Suprapubic skin (tissue), 4 donors: ENCODE measurements around the gene OTX1.

Experiments used
- EP300 ChIP-seq: sonication (generic); formaldehyde crosslinking; IDR thresholded peaks from one replicate; pipeline ENCODE4 v1.6.1; 2017; ENCODE audit warnings: antibody characterized with exemption
- POLR2AphosphoS5 ChIP-seq, 3 donors: sonication (generic); formaldehyde crosslinking; IDR thresholded peaks; one replicate each; pipeline ENCODE4 v1.6.1; 2017; ENCODE audit warnings: antibody characterized with exemption in 3 of 3
- TF ChIP-seq, protein P1 (sequence below), 2 donors: fragments of 200-600 bp in 1 of 2; fragments of 450-650 bp in 1 of 2; sonication (generic) in 1 of 2; IDR thresholded peaks; one replicate each; pipeline ENCODE4 v1.5.1; 2016 to 2019; ENCODE audit warnings: antibody characterized with exemption in 2 of 2, mild to moderate bottlenecking in 1 of 2, moderate library complexity in 1 of 2

DNA sequence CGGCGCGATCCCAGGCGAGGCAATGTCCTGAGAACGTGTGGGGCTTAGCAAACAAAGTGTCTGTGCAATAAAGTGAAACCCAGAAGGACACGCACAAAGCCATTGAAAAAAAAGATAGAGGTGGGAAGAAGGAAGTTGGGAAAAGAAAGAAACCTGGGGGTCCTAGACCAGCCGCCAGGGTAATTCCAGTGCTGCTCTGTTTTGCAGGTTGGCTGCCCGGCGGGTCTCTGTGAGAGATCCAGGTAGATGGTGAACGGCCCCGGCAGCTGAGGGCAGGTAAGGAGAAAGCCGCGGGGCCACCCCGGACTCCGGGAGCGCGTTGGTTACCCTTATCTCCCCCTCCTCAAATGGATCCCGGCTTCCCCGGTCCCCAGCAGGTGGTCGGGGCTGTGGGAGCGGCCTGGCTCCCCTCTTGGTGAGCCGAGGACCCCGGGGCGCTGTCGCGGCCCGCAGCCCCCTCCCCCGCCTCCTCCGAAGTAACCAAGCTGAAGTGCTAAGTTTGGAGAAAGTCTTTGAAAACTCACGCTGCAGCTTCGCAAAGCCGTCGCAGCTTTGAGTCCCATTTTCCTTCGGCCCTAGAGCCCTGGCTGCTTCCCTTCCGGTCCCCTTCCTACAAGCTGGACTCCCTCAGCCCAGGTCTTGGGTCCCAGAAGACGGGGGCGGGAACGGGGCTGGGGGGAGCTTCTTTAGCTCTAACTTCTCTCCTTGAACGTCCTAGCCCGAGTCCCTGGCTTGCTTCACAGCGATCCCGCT is 588 bp downstream of the OTX1 start:
- TF ChIP-seq, protein P1, sequence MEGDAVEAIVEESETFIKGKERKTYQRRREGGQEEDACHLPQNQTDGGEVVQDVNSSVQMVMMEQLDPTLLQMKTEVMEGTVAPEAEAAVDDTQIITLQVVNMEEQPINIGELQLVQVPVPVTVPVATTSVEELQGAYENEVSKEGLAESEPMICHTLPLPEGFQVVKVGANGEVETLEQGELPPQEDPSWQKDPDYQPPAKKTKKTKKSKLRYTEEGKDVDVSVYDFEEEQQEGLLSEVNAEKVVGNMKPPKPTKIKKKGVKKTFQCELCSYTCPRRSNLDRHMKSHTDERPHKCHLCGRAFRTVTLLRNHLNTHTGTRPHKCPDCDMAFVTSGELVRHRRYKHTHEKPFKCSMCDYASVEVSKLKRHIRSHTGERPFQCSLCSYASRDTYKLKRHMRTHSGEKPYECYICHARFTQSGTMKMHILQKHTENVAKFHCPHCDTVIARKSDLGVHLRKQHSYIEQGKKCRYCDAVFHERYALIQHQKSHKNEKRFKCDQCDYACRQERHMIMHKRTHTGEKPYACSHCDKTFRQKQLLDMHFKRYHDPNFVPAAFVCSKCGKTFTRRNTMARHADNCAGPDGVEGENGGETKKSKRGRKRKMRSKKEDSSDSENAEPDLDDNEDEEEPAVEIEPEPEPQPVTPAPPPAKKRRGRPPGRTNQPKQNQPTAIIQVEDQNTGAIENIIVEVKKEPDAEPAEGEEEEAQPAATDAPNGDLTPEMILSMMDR (IDR thresholded peaks at IDR 0.05) = no peak
- TF ChIP-seq POLR2AphosphoS5 (IDR thresholded peaks at IDR 0.05) = no peak
- no peak for TF ChIP-seq EP300
